GM12874 (cell line): Measurements from ENCODE around the gene FGFR3.

ENCODE experiments used
- TF ChIP-seq, protein P1 (sequence below): IDR thresholded peaks from 2 replicates; pipeline ENCODE4 v1.5.1; 2011; ENCODE audit warnings: low read depth, mild to moderate bottlenecking, control low read depth, low read length, moderate library complexity; ENCODE audit not compliant: insufficient read depth

FGFR3 gene

DNA sequence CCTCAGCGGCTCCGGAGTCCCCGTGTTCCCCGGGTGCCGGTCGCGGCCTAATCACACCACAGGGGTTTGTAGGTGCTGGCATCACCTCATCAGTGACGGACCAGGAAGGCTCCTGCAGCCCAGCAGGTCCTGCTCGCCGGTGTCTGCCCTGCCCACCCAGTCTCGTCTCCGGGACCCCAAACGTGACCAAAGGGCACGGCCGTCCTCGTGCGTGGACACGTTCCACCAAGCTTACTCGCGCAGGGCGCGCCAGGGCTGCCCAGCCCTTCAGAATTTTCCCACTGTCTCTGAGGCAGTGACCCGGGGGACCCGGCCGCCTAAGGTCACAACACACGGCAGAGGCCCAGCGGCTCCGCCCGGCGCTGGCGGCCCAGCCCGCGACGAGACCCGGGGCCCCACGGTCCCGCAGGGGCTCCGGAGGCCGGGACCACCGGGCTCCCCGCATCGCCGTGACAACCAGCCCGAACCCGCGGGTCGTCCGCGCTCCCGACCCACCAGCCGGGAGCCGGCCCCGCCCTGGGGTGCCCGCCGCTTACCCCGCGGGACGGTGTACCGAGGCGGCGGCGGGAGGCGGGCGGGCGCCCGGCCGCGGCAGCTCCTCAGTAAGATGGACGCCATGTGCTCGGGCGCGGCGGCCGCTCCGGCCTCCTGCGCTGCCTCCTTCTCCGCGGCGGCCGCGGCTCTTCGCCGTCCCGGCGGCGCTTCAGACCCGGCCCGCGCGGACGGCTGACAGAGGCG lies 62.4 kb downstream of the FGFR3 start:
- TF ChIP-seq, protein P1, sequence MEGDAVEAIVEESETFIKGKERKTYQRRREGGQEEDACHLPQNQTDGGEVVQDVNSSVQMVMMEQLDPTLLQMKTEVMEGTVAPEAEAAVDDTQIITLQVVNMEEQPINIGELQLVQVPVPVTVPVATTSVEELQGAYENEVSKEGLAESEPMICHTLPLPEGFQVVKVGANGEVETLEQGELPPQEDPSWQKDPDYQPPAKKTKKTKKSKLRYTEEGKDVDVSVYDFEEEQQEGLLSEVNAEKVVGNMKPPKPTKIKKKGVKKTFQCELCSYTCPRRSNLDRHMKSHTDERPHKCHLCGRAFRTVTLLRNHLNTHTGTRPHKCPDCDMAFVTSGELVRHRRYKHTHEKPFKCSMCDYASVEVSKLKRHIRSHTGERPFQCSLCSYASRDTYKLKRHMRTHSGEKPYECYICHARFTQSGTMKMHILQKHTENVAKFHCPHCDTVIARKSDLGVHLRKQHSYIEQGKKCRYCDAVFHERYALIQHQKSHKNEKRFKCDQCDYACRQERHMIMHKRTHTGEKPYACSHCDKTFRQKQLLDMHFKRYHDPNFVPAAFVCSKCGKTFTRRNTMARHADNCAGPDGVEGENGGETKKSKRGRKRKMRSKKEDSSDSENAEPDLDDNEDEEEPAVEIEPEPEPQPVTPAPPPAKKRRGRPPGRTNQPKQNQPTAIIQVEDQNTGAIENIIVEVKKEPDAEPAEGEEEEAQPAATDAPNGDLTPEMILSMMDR, result no peak

DNA sequence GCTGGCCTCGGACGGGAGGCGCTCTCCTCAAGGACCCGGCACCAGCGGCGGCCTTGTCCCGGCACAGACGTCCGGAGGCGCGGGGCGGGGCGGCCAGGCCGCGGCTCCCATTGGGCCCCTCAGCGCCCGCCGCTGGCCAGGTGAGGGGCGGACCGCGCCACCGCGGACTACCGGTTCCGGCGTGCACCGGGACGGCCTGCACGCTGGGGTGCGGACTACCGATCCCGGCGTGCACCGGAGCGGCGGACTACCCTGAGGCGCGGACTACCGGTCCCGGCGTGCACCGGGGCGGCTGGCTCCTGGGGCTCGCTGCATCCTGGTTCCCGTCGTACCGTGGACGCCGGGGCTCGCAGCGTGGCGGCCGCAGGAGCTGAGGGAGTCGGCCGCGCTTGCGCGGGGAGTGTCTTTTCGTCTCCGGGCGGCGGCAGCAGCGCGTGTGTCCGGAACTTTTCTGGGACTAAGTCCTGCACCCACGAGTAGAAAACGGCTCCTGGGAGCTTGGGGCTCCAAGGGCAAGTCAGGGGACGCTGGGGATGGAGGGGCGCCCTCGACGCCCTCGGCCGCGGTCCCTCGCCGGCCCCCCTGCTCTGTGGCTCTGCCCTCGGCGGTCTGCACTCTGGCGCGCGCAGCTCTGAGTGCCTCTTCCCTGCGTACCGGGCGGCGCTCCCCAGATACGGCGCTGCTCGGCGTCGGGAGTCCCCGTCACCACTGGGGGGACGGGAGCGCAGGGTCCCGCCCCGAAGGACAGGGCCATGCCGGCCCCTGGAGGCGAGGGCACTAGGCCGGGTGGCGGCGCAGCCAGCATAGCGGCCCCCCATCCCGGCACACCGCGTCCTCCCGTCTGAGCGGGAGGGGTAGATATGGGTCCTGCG lies 63.2 kb downstream of the FGFR3 start, which contains the start of gene LETM1:
Gene LETM1 (minus strand): TSS at position 86 of the 872 bp plus-strand sequence. CDS start 206 bp downstream, outside the sequence.
- TF ChIP-seq, protein P1, result peak; percentile 23

DNA sequence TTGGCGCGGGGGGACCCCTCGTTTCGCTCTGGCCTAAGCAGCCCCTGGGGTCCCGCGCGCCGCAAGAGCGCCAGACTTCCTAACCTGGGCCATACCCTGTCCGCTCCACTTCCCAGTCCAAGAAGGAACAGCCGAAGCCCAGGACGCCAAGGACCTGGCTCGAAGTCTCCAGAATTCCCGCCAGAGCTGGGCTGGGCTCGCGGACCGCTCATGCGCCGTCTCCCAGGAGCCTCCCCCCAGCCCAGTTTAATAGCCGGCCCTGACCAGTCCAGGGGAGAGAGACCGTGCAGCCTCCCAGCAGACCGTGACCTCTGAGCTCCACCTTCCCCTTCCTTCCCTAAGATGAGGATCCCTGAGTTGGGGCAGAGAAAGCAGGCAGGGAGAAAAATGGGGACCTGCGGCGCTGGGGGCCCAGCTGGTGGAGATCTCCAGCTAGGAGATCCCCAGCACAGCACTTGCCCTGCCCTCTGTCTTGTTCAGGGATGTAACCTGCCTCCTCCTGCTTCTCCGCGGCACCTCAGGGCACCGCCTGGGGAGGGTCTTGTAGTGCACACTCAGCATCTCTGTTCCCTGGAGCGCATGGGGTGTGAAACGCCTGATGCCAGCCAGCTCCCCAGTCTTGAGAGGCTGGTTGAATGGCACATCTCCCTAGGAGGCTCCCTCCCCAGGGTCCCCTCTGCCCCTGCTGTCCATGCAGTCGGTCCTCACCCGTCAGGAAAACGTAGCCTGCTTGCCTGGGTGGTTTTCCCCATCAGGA lies 64.0 kb downstream of the FGFR3 start:
- TF ChIP-seq, protein P1, result no peak

DNA sequence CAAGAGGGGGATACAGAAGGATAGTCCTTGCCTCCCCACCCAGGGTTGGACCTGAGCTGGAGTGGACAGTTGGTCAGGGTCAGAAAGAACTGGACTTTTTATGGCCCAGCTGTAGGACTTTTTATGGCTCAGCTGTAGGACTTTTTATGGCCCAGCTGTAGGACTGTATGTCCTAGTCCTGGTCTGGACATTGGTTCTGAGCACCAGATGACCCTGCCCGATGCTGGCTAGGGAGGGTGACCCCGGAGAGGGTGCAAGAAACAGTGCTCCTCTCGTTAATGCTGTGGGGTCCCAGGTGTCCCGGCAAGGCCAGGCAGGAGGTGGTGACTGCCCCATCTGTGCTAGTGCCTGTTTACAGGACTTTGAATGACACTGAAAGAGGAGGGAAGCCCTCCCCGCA lies 64.8 kb downstream of the FGFR3 start:
- TF ChIP-seq, protein P1, result no peak
